SKM-1 treated with dmso at 0.1 percent for 144 hours (cell line): ENCODE data around the gene TENT4A.
"Not testable (repeated sequence)": the region's sequence is repeated elsewhere in the genome, so short reads cannot be mapped to it uniquely, and the experiment has no call there.

ENCODE experiments used
- DNase-seq: peaks from one replicate; lab custom pipeline; 2025; ENCODE audit not compliant: unreplicated experiment; lab: John Stamatoyannopoulos, UW

Gene TENT4A

DNA sequence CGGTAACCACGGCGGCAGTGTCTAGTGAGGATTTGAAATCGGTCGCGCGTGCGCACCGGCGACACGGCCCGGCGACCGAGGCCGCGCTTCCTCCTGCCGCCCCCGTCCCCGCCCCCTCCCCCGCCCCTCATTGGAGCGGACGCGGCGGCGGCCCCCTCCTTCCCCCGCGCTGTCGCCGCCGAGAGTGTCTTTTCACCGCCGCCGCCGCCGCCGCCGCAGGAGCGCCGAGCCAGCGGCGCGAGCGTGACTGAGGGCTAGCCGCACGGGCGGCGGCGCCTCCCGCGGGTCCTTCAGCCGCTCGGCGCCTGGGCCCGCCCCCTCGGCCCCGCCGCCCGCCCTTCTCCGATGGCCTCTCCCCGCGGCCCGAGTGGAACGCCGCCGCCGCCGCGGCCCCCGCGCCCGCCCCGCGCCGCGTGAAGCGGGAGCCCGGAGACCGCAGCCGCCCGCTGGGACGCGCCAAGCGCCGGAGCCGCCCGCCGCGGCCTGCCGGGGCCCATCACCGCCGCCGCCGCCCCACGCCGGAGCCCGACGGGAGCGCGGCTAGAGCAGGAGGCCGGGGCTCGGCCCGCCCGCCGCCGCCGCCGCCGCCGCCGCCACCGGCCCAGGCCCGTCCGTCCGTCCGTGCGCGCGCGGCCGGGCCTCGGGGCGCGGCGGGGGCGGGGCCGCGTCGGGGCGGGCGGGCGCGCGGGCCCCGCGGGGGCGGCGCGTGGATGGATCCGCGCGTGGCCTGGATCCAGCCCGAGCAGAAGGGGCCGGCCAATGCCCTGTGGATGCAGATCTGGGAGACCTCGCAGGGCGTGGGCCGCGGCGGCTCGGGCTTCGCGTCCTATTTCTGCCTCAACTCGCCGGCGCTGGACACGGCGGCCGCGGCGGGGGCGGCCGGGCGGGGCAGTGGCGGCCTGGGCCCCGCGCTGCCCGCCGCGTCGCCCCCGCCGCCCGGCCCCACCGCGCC is at the start of gene TENT4A:
Gene TENT4A (plus strand): TSS at position 159 of the 952 bp plus-strand sequence. CDS start 552 bp downstream, at position 711.
- DNase-seq = peak; percentile 92

DNA sequence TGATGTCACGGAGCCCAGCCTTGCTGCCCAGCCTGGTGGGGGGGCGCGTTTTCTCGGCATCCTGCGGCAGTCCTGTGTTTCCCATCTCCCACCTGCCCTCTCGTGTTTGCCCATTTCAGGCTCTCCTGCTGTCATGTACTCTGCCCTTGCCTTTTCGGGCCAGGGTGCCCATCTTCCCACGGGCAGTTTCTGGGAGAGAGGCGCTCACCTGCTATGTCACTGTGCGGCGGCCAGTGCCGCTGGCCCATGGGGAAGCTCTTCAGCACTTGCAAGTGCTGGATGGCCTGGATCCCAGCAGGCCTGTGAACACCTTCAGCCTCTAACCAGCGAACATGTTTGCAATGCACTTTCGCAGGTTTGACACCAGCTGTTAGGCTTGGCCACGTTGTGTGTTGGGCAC is 46.5 kb upstream of the TENT4A start:
- no peak for DNase-seq

DNA sequence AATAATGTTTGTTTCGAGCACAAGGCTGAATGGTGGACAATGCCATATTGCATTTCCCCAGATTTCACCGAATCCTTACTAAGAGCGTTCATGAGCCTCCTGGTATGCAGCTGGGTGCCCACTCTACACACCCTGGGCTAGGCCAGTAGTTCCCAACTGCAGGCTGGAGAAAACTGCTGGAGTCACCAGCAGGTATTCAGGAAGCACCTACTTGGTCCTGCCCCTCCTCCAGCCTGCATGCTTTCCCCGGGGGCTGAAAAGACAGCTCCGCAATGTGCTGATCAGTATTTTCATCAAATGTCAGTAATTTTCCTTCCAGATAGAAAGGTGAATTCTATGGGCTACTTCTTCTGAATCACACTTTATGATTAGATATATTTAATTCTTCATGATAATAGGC is 45.6 kb upstream of the TENT4A start:
- no peak for DNase-seq

DNA sequence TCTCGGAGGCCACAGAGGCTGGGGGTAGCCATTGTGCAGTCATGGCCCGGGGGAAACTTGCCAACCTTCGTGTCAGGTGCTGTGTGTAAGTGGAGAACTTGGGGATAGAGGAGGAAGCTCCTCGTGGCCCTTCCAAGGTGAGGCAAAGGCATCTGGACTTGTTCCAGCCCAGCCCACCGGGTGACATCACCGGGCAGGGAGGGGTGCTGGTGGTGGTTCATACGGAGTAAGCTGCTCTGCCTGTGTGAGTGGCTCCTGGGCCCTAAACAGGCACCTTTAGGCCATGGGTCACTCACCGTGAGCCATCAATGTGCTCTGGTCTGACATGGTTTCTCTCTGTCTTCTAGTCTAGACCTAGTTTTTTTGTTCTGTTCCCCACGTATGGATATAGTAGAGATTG is 44.5 kb upstream of the TENT4A start:
- not testable (repeated sequence) for DNase-seq

DNA sequence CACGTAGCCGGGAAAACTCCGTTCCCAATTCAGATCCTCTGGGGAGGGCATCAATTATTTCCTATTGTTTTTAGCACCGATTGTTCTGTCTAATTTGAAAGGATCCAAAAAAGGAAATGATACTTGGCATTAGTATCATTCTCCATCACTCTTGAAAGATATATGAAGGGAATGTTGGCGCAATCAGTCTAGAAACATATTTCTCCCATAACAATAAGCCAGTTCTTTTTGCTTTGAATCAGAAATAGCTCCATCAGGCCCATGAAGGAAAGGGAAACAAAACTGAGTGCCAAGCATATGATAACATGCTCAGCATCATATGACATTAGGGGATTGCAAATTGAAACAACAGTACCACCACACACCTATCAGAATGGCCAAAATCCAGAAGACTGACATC is 40.2 kb upstream of the TENT4A start:
- DNase-seq = no peak

DNA sequence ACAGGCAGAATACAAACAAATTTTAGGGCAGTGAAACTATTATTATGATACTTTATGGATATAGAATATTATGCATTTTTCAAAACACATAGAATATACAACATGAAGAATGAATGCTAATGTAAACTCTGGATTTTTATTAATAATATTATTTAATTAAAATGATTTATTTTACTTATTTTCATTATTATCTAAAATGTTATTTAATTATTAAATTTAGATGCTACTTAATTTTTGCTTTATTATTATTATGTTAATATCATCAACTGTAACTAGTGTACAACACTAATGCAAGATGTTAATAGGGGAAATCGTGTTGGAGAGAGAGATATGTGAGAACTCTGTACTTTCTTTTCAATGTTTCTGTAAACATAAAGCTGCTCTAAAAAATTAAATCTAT is 39.3 kb upstream of the TENT4A start:
- no peak for DNase-seq

DNA sequence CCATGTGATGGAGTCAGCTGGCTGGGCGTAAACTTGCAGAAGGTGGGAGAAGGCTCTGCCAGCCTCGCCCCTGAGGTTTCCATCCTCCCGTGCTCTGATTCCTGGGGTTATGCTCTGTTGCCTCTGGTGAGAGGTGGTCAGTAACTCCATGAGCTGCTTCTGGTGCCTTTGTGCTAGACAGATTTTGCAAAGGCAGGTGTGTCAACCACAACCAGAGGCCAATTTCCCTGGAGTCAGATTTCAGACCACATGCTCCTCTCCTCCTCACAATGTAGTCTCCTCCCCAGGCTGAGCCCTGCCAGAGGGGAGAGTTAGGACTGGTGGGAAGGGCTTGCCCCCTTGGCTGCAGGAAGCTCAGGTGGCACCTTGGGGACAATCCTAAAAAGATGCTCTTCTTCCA is 38.8 kb upstream of the TENT4A start:
- no peak for DNase-seq

DNA sequence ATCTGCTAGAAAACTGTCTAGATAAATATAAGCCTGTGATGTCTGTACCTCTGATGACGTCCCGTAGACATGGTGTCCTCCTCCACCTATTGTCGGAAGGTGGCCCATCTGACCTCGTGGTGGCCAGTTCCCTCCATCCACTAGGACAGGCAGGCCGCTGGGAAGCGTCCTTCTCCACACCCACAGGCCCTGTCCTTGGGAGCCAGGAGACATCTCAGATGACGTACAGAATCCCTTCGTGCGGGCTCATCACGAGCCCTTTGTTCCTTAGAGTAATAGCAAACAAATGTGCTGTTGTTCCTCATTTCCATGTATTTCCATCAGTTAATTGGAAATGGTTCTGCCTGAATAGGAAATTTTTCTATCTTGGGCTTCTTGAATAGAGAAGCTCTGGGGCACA is 38.3 kb upstream of the TENT4A start:
- DNase-seq = no peak

DNA sequence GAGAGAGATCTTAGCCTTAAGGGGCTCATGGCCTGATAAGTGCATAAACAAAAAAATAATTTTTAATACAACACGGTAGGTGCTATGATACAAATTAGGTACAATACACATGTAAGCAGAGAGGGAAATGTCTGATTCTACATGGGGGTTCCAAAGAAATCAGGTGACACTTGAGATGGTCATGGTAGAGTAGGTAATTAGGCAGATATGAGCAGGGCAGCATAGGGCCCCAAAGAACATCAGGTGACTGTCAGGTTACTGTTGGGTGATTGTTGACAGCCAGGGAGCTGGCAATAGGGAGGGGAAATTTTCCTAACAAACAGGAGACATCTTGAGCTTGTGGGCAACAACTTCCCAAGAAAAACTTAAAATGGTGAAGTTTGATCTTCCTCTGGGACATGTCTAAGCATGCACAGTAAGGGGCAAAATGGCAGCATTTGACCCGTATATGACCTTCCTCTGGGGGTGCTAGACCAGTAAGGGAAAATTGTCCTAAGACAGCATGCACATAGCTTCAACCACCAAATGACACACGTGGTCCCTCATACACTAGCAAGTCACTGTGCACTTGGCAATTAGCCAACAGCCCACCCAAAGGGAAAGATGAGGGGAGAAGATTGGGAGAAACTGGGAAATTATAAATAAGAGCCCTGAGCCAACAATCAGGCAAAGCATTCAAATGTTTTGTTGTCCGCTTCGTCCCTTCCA is 37.3 kb upstream of the TENT4A start:
- no peak for DNase-seq

DNA sequence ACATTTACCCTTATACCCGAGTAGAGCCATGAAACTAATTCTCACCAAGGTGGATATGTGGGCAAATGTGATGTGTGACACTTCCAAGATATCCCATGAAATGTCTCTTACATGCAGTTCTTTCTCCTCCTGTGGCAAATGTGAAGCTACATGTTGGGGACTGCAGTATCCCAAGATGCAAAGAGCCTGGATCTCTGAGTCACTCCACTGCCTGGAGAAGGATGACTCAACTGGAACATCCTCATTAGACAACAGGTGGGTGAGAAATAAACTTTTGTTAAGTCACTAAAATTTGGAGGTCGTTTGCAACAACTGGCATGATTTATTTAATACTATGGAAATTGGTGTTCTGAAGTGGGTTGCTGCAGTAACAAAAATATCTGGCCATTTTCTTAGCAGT is 36.5 kb upstream of the TENT4A start:
- DNase-seq = no peak

DNA sequence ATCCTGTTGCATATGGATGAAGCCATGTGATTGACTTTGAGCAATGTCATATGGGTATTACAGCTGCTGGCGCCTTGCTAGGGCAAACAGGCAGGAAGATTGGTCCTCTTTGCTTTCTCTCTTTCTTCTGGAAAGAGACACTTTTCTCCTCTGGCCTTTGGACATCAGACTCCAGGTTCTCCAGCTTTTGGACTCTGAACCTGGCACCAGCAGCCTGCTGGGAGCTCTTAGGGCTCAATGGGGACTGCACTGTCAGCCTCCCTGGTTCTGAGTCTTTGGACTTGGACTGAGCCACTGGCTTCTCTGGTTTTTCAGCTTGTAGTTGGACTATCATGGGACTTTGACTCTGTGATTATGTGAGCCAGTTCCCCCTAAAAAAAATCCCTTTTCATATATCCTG is 34.8 kb upstream of the TENT4A start:
- DNase-seq = no peak

DNA sequence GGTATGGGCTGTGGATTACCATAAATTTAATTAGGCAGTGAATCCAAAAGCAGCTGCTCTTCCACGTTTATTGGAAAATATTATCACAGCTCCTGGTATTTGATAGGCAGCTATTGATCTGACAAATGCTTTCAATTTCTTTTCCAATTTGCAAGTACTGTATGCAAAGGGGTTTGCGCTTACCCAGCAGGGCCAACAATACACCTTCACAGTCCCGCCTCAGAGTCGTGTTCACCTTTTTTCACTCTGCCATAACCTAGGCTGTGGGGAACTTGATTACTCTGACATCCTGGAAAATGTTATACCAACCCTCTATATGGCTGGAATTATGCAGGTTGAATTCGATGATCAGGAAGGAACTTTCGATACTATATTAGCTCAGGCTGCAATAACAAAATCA is 32.3 kb upstream of the TENT4A start:
- no peak for DNase-seq

DNA sequence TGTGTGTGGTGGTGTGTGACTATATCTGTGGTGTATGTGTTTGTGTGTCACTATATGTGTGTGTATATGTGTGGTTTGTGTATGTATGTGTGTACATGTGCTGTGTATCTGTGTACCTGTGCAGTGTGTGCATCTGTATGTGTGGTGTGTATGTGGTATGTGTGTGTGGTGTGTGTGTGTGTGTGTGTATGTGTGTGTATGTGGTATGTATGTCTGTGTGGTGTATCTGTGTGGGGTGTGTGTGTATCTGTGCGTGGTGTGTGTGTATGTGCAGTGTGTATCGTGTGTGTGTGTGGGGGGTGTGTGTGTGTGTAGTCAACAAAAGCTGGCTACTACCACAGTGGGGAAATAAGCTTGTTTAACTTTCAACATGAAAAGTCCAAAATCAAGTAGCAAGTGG is 31.6 kb upstream of the TENT4A start:
- DNase-seq = no peak

DNA sequence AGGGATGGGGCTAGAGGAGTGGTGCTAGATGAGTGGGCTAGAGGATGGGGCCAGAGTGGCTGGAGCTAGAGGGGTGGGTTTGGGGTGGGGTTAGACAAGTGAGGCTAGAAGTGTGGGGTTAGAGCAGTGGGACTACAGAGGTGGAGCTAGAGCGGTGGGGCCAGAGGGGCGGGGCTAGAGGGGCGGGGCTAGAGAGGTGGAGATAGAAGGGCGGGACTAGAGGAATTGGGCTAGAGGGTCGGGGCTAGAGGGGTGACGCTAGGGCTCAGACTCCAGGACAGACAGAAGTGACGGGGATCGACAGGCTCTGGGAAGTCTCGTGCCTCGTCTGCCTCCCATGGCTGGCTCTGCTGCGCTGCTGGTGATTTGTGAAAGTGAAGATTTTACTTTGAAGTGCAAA is 31.0 kb upstream of the TENT4A start:
- DNase-seq = no peak

DNA sequence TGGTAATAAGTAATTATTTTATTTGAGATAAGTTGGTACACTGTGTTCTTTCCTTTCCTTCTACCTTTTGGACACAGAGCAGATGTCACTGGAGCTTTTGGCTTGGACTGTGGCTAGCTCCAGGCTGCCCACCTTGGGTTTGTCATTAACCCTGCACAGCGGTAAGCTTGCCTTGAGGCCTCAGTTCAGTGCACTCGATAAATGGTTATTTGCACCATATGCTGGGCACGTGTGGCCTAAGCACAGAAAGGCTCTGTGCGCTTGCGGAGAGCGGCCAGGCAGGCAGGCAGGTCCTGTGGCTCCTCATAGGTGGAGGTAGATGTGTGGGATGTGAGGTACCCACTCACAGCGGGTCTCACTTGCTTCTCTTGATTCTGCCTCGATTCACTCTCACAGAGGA is 30.0 kb upstream of the TENT4A start:
- DNase-seq = no peak

DNA sequence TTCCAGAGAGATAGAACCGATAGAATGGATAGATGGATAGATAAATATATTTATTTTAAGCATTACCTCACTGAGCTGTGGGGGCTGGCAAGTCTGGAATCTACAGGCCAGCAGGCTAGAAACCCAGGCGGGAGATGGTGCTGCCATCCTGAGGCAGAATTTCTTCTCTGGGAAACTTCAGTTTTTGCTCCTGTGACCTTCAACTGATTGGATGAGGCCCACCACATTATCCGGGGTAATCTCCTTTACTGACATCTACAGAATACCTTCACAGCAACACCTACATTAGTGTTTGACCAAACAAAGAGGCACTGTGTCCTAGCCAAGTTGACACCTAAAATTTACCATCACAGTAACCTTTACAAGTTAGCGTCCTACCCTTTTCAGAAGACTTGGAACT is 29.2 kb upstream of the TENT4A start:
- DNase-seq = no peak

DNA sequence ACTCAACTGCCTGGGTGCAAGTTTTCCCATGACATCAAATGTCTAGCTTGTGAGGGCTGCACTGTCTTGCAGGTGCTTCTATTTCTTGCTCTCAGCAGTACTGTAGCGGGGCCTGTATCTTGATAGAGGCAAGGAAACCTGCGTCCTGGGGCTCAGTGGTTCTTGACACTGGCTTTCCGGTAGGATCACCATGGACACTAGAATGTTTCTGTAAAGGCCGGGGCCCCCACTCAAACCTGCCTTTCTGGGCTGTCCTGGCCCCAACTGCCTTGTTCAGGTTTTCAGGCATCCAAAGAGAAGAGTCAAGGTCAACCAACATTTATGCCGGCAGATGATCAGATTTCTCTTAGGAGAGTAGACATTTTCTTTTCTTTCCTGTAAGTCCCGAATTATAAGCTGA is 26.7 kb upstream of the TENT4A start:
- no peak for DNase-seq

DNA sequence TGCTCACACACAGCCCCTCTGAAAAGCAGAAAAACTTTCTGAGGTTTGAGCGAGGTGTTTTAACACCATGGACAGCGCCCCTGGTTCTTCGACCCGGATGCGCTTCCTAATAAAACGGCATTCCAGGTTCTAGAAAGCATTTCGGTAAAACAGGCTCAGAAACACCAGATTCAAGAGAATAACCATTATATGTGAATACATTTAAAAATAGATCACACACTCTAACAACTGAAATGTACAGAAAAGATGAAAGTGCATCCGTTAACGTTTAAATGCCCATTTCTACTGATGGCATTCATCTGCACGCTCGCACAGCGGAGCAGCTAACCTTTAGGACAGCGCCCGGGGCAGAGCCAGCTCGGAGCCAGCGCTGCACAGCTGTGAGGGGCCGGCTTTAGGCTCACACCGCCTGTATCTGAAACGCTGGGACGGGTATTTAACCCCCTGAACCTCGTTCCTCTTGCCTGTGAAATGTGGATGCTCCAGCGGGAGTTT is 26.3 kb upstream of the TENT4A start:
- DNase-seq = no peak

DNA sequence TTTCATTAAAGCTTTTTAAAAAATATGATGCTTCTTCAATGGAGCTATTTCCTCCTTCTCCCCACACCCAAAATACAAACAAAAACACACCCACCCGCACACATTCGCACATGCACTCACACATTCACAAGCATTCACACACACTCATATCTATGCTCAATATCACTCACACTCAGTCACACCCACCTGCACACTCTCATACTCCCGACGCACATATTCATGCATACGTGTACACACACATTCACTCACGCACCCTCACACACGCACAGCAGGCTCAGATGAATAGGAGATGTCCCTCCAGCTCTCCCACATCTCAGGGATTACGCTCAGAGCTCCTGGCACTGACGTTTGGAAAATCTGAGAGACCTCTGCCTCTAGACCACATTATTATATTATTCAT is 25.7 kb upstream of the TENT4A start:
- DNase-seq = no peak

DNA sequence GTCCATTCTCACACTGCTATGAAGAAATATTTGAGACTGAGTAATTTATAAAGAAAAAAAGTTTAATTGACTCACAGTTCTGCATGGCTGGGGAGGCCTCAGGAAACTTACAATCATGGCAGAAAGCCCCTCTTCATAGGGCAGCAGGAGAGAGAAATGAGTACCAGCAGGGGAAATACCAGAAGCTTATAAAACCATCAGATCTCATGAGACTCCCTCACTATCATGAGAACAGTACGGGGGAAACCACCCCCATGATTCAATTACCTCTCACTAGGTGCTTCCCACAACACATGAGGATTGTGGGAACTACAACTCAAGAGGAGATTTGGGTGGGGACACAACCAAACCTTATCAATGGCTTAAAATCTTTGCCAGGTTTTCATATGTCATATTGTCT is 20.3 kb upstream of the TENT4A start:
- DNase-seq = no peak

DNA sequence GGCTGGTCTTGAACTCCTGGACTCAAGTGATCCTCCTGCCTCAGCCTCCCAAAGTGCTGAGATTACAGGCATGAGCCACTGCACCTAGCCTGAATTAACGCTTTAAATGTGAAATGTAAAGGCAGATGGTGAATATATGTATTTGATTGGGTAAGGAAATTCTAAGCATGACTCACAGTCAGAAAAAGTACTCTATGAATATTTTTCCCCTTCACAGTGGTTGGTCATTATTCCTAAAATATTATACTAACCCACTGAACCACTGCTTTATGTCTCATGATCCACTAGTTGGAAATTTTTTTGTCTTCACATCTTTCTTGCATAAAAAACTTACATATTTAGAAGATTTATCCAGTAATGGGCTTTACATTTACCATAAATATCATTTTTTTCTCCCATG is 14.5 kb upstream of the TENT4A start:
- no peak for DNase-seq

DNA sequence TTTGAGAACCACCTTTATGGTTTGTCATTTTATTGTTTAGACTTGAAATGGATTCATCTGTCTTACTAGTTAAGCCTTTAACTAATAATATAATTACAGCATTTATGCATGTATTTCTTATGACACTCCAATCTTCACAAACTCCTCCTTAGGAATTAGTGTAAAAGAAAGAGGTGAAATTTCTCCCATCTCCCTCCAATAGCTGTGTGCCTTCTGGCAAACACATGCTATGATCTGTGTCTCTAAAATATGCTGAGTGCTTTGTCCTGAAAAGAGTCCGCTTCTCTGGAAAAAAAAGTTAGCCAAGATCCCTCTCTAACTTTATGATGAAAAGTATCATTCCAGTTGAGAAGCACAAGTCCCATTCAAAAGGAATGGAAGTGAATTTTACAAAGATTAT is 13.9 kb upstream of the TENT4A start:
- no peak for DNase-seq
